HFFc6 (cell line): ENCODE results near the gene NFS1. TPM values are rescaled to one million over a fixed set of nuclear protein-coding genes. Genes with fewer than 3 reads are reported as not detected.

Source experiments
- DNase-seq: peaks from one replicate; pipeline ENCODE4 v3.0.0-alpha.2; 2018
- H3K27ac Mint-ChIP-seq: 2 replicates; pipeline ENCODE4 v1.8.0; 2020; ENCODE audit warnings: mild to moderate bottlenecking, mixed read lengths
- H3K27me3 Mint-ChIP-seq: 2 replicates; pipeline ENCODE4 v1.8.0; 2021; ENCODE audit warnings: mild to moderate bottlenecking, moderate library complexity, mixed read lengths; ENCODE audit not compliant: insufficient read depth
- H3K36me3 Mint-ChIP-seq: 2 replicates; pipeline ENCODE4 v1.8.0; 2021; ENCODE audit warnings: low read depth, mixed read lengths
- H3K4me1 Mint-ChIP-seq: 2 replicates; pipeline ENCODE4 v1.8.0; 2020; ENCODE audit warnings: low read depth, mixed read lengths
- H3K4me3 Mint-ChIP-seq: 2 replicates; pipeline ENCODE4 v1.8.0; 2020; ENCODE audit warnings: mild to moderate bottlenecking, moderate library complexity, mixed read lengths
- H3K9me3 Mint-ChIP-seq: 2 replicates; pipeline ENCODE4 v1.8.0; 2020; ENCODE audit warnings: mild to moderate bottlenecking, mixed read lengths
- total RNA-seq, 6 experiments: library from RNA; stranded (reverse); fragmentation: NEBNext Ultra II Directional; extraction: Animal tissue kit (Norgen Biotek cat#: 25700); gene quantifications; 2 replicates in 1 of 6; 3 replicates in 5 of 6; pipeline ENCODE4 v1.2.3, GENCODE V29; 2021
- TF ChIP-seq, protein P1 (sequence below): fragments of 200-600 bp; sonication (generic); IDR thresholded peaks from 2 replicates; pipeline ENCODE4 v1.5.0; 2021; ENCODE audit warnings: antibody characterized with exemption, mild to moderate bottlenecking

NFS1 gene
- total RNA-seq, 6 experiments from 2014 or later: 28.6 to 40.6 (median 34.6) TPM

DNA sequence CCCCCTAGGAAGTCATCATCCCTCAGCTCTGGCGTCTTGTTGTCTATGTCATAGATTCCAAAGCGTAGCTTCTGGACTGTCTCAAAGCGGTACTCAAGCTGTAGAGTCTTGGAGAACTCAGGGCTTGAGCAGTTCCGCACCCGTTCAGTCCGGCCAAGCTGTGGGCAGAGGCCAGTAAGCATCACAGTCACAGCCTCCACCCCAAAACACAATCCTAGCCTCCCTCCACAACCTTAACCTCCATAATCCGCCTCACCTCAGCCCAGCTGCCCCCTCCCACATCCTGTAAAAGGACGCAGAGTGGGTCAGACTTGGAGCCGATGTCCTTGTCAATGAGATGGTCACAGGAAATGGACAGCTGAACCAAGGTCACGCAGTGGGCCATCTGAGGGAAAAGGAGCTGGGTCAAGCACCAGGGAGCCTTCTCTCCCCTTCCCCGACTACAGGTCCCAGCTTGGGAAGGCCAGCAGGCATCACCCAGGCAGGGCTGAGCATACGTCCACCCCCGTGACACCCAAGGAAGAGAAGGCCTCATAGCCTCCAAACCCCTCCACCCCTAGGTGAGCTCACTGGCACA lies 66.5 kb downstream of the NFS1 start:
- TF ChIP-seq, protein P1, sequence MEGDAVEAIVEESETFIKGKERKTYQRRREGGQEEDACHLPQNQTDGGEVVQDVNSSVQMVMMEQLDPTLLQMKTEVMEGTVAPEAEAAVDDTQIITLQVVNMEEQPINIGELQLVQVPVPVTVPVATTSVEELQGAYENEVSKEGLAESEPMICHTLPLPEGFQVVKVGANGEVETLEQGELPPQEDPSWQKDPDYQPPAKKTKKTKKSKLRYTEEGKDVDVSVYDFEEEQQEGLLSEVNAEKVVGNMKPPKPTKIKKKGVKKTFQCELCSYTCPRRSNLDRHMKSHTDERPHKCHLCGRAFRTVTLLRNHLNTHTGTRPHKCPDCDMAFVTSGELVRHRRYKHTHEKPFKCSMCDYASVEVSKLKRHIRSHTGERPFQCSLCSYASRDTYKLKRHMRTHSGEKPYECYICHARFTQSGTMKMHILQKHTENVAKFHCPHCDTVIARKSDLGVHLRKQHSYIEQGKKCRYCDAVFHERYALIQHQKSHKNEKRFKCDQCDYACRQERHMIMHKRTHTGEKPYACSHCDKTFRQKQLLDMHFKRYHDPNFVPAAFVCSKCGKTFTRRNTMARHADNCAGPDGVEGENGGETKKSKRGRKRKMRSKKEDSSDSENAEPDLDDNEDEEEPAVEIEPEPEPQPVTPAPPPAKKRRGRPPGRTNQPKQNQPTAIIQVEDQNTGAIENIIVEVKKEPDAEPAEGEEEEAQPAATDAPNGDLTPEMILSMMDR: no peak
- H3K36me3 Mint-ChIP-seq: peaks cover 15% of the 10 kb centered on the region; the same call in 1 of the 2 replicates
- DNase-seq: no peak
- no peak overlapping the region for H3K27ac Mint-ChIP-seq
- H3K4me1 Mint-ChIP-seq: peaks cover 18% of the 10 kb centered on the region
- H3K9me3 Mint-ChIP-seq: no peaks in the 10 kb centered on the region
- no peak overlapping the region for H3K4me3 Mint-ChIP-seq
- no peaks in the 10 kb centered on the region for H3K27me3 Mint-ChIP-seq

DNA sequence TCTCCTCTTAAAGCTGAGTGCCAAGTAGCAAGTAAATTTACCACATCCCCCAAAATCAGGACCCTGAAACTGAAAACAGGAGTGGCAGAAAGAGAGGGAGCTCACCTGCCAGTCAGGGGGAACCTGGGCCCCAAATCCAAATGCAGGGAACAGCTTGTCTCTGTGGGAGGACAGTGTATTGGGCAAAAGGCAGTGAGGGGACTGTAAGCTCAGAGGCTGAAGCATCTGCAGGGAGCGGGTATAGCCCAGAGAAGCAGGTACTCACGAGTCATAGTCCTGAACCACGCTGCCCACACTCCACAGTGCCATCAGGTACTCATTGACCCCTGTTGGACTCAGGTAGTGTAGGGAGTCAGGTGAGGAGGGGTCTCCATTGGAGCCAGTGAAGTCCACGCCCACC lies 68.5 kb downstream of the NFS1 start:
- no peak overlapping the region for H3K4me3 Mint-ChIP-seq
- H3K27me3 Mint-ChIP-seq: no peaks in the 10 kb centered on the region
- no peak for DNase-seq
- peaks cover 20% of the 10 kb centered on the region for H3K36me3 Mint-ChIP-seq
- no peak overlapping the region for H3K27ac Mint-ChIP-seq
- H3K4me1 Mint-ChIP-seq: peaks cover 12% of the 10 kb centered on the region
- H3K9me3 Mint-ChIP-seq: no peaks in the 10 kb centered on the region
- TF ChIP-seq, protein P1: no peak

DNA sequence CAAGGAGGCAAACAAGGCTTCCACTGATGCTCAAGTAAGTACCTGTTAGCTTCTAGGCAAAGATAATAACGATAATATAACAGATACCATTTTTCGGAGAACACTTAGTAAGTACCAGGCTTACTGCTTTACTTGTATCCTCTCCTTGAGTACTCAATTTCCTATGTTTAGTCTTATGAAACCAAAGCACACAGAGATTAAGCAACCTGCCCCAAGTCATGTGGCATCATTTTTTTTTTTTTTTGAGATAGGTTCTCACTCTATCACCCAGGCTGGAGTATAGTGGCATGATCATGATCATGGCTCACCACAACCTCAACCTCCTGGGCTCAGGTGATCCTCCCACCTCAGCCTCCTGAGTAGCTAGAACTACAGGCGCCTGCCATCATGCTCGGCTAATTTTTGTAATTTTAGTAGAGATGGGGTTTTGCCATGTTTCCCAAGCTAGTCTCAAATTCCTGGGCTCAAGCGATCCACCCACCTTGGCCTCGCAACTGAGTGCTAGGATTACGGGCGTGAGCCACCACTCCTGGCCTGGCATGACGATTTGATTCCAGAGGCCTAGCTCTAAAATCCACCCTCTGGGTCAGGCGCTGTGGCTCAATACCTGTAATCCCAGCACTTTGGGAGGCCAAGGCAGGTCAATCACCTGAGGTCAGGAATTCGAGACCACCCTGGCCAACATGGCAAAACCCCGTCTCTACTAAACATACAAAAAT lies 69.6 kb downstream of the NFS1 start:
- peaks cover 9% of the 10 kb centered on the region for H3K4me1 Mint-ChIP-seq
- no peaks in the 10 kb centered on the region for H3K9me3 Mint-ChIP-seq
- no peak overlapping the region for H3K27ac Mint-ChIP-seq
- peaks cover 24% of the 10 kb centered on the region for H3K36me3 Mint-ChIP-seq
- no peak for DNase-seq
- TF ChIP-seq, protein P1: no peak
- no peak overlapping the region for H3K4me3 Mint-ChIP-seq
- H3K27me3 Mint-ChIP-seq: no peaks in the 10 kb centered on the region

DNA sequence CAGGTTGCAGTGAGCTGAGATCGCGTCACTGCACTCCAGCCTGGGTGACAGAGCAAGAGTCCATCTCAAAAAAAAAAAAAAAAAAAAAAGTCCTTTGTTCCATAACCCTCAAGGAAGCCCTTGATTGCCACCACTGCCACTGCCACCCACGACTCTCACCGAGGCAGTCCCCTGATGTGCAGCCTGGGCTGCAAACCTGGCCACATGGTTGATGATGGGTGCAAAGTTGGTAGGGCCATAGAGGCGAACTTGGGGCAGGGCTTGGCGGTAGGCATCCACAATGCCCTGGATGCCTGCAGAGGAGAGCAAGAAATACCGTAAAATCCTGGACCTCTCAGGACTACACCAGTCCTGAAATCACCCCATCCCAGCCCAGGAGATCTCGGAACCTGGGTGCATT lies 72.0 kb downstream of the NFS1 start:
- Mint-ChIP-seq H3K27me3 (no peaks in the 10 kb centered on the region), H3K4me1 (peaks cover 9% of the 10 kb centered on the region), H3K9me3 (no peaks in the 10 kb centered on the region), H3K4me3 (no peak overlapping the region), H3K27ac (no peak overlapping the region), H3K36me3 (peaks cover 24% of the 10 kb centered on the region)
- TF ChIP-seq, protein P1: no peak
- no peak for DNase-seq

DNA sequence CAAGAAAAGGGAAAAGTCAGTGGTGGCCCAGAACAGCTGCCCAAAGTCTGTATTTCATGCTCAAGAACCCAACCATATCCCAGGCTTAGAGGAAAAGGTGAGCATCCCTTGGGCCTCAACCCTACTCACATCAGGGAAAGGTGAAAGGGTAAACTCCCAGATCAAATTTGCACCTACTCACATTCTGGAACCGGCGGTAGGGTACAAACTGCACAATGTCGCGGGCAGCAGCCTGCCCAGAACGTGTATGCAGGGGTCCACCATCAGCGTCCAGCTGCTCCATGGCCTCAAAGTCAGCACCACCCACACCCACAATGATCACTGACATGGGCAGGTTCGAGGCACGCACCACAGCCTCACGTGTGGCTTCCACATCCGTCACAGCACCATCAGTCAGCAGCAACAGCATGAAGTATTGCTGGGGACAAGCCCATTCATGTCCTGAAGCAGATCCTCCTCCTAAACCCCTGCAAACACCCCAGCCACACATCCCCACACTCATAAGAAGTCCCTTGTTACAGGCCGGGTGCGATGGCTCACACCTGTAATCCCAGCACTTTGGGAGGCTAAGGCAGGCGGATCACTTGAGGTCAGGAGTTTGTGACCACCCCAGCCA lies 72.7 kb downstream of the NFS1 start:
- Mint-ChIP-seq H3K4me3 (no peak overlapping the region), H3K27ac (no peak overlapping the region), H3K4me1 (peaks cover 9% of the 10 kb centered on the region), H3K27me3 (no peaks in the 10 kb centered on the region), H3K36me3 (peaks cover 24% of the 10 kb centered on the region), H3K9me3 (no peaks in the 10 kb centered on the region)
- TF ChIP-seq, protein P1: no peak
- DNase-seq: no peak
